Measurements from ENCODE around the gene DSCAML1. TPM values are rescaled to one million over a fixed set of nuclear protein-coding genes. Genes with fewer than 3 reads are reported as not detected.

Gene DSCAML1
- total and polyA plus RNA-seq, 10 of the 15 experiments (the other 5 are each of a cell fraction or from before 2014, with no cell fraction given), result 0.03 to 0.18 (median 0.06) TPM; not detected in 1

GRCh38 chr11:117814766-117815261, 17.8 kb upstream of the DSCAML1 start (continued):
- TF ChIP-seq USF1 (IDR thresholded peaks at IDR 0.05; ENCODE audit: borderline replicate concordance, extremely low read length, insufficient read depth, low read depth, low read length) (no peak), KLF5 (IDR thresholded peaks at IDR 0.05; ENCODE audit: partially characterized antibody) (peak; percentile 49), GABPA (IDR thresholded peaks at IDR 0.05; ENCODE audit: low read depth) (no peak), JUNB (IDR thresholded peaks at IDR 0.05) (no peak), RAD21 (IDR thresholded peaks at IDR 0.05; ENCODE audit: insufficient read depth, low read depth, low read length) (no peak), CREM (IDR thresholded peaks at IDR 0.05; ENCODE audit: low read depth) (peak; percentile 67), USF2 (IDR thresholded peaks at IDR 0.05; ENCODE audit: borderline replicate concordance, low read depth, low read length) (no peak), HCFC1 (IDR thresholded peaks at IDR 0.05; ENCODE audit: low read length) (no peak), CREB1 (IDR thresholded peaks at IDR 0.05; ENCODE audit: low read depth) (no peak), BMI1 (IDR thresholded peaks at IDR 0.05; ENCODE audit: borderline replicate concordance) (no peak), NBN (IDR thresholded peaks at IDR 0.05) (no peak; the same call in 1 of the 2 replicates), BACH1 (IDR thresholded peaks at IDR 0.05; ENCODE audit: borderline replicate concordance) (no peak; the same call in 1 of the 2 replicates), ATF3 (IDR thresholded peaks at IDR 0.05; ENCODE audit: borderline replicate concordance, extremely low read depth, low read depth, low read length) (no peak), TBL1XR1 (IDR thresholded peaks at IDR 0.05; ENCODE audit: low read depth, low read length) (peak; percentile 87), POLR2A (IDR thresholded peaks at IDR 0.05; ENCODE audit: low read depth, low read length) (no peak), EGR1 (IDR thresholded peaks at IDR 0.05; ENCODE audit: borderline replicate concordance in 1 of 2, low read depth in 2 of 2, low read length in 2 of 2) (no peak; a peak in 1 of 3 replicates), EP300 (IDR thresholded peaks at IDR 0.05; ENCODE audit: borderline replicate concordance in 1 of 2, control insufficient read depth in 1 of 2, low read depth in 2 of 2, low read length in 2 of 2) (peak; percentile 90 to 95; a peak in 3 of 4 replicates), PAX8 (IDR thresholded peaks at IDR 0.05) (no peak), FOXM1 (IDR thresholded peaks at IDR 0.05; ENCODE audit: low read depth, low read length) (peak; percentile 68), POLR2AphosphoS2 (IDR thresholded peaks at IDR 0.05; ENCODE audit: low read depth, low read length) (no peak; the same call in 1 of the 2 replicates), BRCA1 (IDR thresholded peaks at IDR 0.05; ENCODE audit: low read depth, low read length) (no peak), SPI1 (IDR thresholded peaks at IDR 0.05; ENCODE audit: borderline replicate concordance, insufficient read depth, low read depth, low read length) (no peak), IKZF1 (conservative IDR thresholded peaks at IDR 0.05) (peak; percentile 82), ZNF622 (IDR thresholded peaks at IDR 0.05) (no peak), SMARCA5 (IDR thresholded peaks at IDR 0.05) (no peak), NRF1 (conservative IDR thresholded peaks at IDR 0.05; ENCODE audit: low read depth, low read length) (no peak), GATAD2B (conservative IDR thresholded peaks at IDR 0.05; ENCODE audit: low read depth) (peak; percentile 26; the same call in 1 of the 2 replicates), YBX1 (IDR thresholded peaks at IDR 0.05) (no peak), RELA (IDR thresholded peaks at IDR 0.05; ENCODE audit: borderline replicate concordance, partially characterized antibody) (peak; percentile 13), ZSCAN29 (IDR thresholded peaks at IDR 0.05) (no peak), RFX5 (IDR thresholded peaks at IDR 0.05; ENCODE audit: low read depth, low read length) (peak; percentile 34; the same call in 1 of the 2 replicates), HSF1 (IDR thresholded peaks at IDR 0.05; ENCODE audit: low read depth, low read length) (no peak)

Data from GM12878 (cell line).